HG03565 (cell line): Measurements from ENCODE around the gene COL27A1.

Experiments used
- ATAC-seq: cut with Tn5 transposase; IDR thresholded peaks from one replicate; pipeline ENCODE4 v1.9.1; 2021; ENCODE audit warnings: mild to moderate bottlenecking, moderate library complexity; ENCODE audit not compliant: unreplicated experiment

Gene COL27A1

GRCh38 chr9:114238891-114239875 lies 83.8 kb downstream of the COL27A1 start:
- ATAC-seq, result no peak

GRCh38 chr9:114240216-114240615 lies 84.9 kb downstream of the COL27A1 start:
- ATAC-seq, result no peak

- no peak for ATAC-seq
These were observed 85.6 kb downstream of the COL27A1 start for GRCh38 chr9:114240647-114241558.

- ATAC-seq, result no peak
These were observed 87.5 kb downstream of the COL27A1 start for GRCh38 chr9:114242837-114243236.

GRCh38 chr9:114243240-114243639 lies 87.9 kb downstream of the COL27A1 start:
- no peak for ATAC-seq

GRCh38 chr9:114244570-114244969 lies 89.2 kb downstream of the COL27A1 start:
- no peak for ATAC-seq

GRCh38 chr9:114246558-114246957 lies 91.2 kb downstream of the COL27A1 start:
- ATAC-seq, result no peak

GRCh38 chr9:114247077-114247476 lies 91.7 kb downstream of the COL27A1 start:
- ATAC-seq, result no peak

GRCh38 chr9:114247491-114247890 lies 92.2 kb downstream of the COL27A1 start:
- no peak for ATAC-seq

- ATAC-seq, result no peak
These were observed 93.0 kb downstream of the COL27A1 start for GRCh38 chr9:114248299-114248707.

GRCh38 chr9:114249424-114250234 lies 94.3 kb downstream of the COL27A1 start:
- no peak for ATAC-seq

GRCh38 chr9:114250235-114250568 lies 94.9 kb downstream of the COL27A1 start:
- no peak for ATAC-seq

- ATAC-seq, result no peak
These were observed 95.3 kb downstream of the COL27A1 start for GRCh38 chr9:114250648-114251047.

- ATAC-seq, result no peak
These were observed 97.1 kb downstream of the COL27A1 start for GRCh38 chr9:114252394-114252793.

- no peak for ATAC-seq
These were observed 101.5 kb downstream of the COL27A1 start for GRCh38 chr9:114256827-114257328.

GRCh38 chr9:114258218-114258617 lies 102.9 kb downstream of the COL27A1 start:
- ATAC-seq, result no peak

- no peak for ATAC-seq
These were observed 103.8 kb downstream of the COL27A1 start for GRCh38 chr9:114258866-114259797.

- no peak for ATAC-seq
These were observed 104.6 kb downstream of the COL27A1 start for GRCh38 chr9:114259798-114260523.

GRCh38 chr9:114261026-114261425 lies 105.7 kb downstream of the COL27A1 start:
- no peak for ATAC-seq
